HG03064 (cell line): ENCODE results near the gene METTL25B.

Experiments
- ATAC-seq: cut with Tn5 transposase; IDR thresholded peaks from one replicate; pipeline ENCODE4 v1.9.1; 2021; ENCODE audit warnings: low read depth; ENCODE audit not compliant: unreplicated experiment

The METTL25B gene

DNA sequence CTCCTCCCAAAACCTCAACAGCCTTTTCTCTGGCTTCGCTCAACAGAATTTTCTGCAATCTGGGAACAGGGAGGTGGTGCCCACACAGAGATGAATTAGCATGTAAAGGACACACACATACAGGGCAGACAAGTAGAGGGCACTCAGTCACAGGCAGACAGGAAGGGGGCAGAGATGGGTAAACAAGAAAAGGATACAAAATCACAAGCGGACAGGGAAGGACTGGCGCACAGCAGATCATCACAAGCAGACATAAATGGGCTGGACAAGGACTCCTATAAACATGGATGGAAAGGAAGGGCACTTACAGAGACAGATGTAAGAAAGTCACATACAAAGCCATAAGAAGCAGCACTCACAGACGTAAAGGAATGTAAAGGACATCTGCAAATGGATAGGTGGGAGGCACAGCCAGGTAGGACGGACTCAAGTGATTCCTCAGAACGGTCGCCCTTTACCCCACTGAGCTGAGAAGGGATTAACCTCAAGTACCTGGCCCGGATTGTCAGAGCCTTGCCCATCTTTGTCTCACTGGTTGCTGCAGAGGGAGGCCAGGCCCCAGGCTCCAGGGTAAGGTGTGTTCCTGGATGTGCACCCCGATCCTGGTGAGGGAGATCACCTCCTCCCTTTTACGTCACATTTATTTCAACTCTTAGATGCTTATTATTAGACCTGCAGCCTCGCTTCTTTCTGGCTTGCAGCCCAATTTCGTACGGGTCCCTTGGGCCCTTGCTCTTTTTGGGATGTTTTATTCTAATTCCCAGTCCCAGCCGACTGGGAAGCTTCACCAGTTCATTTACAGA, 38.2 kb downstream of the METTL25B start:
- ATAC-seq, result no peak

DNA sequence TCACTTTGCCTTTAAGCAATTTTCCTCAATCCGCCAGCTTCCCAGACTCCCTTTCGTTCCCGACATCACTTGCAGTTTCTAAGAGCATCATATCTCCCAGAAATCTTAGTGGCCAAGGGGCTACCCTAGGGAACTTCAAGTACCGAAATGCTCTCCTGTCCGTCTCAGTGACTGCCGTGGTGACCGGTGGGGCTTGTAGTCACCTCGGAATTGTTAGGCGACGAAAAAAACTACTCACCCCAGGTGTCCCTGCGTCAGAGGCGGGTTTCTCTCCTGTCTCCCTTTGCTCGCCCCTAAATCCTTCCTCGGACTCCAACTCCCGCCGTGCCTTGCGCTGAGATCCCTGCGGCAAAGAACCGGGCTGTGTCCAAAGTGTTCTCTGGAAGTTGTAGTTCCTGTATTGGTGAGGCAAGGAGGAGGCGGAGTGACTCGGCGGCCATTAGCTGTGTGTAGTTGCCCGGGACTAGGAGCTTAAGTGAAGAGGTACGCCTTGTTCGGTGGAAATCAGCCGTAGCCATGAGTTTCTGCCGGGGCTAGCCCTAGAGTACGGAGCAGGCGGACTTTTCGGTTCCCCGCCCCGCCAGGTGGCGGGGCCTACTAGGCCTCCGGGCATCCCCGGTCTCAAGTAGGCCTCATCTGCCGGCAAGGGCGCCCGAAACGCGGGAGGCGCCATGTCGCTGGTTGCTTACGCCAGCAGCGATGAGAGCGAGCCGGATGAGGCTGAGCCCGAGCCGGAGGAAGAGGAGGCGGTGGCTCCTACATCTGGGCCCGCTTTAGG, 39.0 kb downstream of the METTL25B start, which contains the start of gene PRCC:
Gene PRCC (plus strand): TSS at position 435 of the 778 bp plus-strand sequence. CDS start 237 bp downstream, at position 672.
- ATAC-seq, result peak; percentile 88

DNA sequence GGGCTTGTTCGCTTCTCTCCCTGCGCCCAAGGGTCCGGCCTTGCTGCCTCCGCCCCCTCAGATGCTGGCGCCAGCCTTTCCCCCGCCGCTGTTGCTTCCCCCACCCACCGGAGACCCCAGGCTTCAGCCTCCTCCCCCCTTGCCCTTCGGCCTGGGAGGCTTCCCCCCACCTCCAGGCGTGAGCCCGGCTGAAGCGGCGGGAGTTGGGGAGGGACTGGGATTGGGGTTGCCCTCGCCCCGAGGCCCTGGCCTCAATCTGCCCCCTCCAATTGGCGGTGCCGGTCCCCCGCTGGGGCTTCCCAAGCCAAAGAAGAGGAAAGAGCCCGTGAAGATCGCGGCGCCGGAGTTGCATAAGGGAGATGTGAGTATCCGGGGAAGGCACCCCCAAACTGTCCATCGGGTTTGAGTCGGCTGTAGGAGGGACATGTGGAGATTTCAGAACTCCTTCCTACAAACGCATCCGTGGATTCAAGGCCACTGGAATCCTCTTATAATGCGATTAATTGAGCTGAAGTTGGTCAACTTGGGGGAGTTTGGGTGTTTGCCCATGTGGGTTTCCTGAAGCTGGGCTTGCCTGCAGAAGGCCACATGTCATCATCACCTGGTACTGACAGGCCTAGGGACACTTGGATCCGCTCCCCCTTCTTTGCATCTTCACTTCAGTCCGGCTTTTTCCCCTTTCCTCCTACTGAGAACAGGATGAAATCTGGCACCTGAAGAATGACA, 39.8 kb downstream of the METTL25B start:
- ATAC-seq, result no peak

DNA sequence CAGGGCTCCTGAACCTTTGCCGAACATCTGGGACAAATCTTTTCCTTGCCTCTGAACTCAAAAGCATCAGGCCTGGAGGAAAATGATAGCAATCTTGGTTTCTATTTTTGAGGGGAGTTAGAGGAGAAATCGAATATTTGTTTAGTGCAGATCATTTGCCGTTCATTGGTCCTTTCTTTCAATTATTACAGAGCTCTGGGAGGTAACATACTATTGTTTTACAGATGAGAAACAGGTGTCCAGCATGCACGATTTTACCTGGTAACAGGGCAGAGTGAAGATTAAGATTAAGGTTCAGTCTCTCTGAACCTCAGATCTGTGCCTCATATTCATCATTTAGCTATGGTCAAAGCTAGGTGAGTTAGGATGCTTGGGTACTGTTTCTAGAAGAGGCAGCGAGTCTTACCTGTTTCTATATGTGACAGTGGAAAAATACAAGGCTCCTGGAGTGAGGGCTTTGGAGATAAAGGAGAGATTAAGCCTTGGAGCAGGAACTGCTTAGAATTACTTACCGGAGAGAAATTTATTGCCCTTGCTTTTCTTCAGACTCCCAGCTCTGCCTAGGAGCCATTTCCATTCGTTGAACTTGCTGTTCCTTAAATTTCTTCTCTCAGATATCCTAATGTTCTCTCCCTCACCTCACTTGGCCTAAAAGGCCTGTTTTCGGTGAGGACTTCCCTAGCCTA, 40.5 kb downstream of the METTL25B start:
- ATAC-seq, result no peak

DNA sequence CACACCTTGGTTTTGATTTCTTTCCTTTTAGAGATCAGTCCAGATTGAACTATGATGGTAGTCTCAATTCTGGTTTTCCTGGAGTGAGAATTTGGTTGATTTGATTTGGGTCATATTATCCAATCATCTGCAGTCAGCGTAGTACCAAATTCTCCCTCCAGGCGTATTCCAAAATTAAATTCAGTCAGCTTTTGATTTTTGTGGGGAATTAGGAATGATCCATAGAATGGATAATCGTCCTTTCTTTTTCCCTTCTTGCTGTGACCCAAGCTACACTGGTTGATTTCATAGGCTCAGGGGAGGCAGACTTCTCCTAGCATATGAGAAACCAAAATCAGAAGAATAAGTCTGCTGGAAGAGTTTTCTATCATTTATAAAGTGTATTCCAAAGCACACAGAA, 44.0 kb downstream of the METTL25B start:
- ATAC-seq, result no peak

DNA sequence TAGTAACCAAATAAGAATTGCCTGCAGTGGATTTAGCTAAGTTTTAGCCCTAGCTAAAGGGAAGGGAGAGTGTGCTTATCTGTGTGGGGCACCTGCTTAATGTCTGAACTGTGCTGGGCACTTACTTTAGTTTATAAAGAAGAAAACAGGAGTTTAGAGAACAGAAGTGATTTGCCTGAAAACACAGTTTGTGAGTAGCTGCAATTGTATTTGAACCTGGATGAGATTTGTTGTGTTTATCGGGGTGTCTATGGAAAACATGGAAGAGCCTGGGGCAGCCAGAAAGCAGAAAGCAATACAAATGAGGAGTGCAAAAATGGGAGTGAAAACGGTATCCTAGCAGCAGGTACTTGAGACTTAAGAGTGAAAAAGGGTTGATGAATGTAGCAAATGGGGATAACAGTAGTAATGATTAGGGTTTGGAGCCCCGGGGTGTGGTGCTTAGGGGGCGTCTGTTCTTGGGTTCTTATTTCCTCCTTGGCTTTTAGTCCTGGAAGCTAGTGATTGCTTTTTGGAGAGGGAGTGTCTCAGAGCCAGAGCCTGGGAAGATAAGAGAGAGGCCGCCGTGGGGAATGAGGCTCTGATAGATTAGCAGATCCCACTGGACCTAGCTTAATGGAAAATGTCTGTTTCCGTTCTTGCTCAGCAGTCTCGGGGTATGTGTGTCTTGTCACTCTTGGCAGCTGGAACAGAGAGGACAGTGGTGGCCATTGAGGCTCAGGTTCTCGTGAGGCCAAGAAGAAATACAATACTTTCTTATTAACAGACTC, 44.6 kb downstream of the METTL25B start:
- ATAC-seq, result no peak

DNA sequence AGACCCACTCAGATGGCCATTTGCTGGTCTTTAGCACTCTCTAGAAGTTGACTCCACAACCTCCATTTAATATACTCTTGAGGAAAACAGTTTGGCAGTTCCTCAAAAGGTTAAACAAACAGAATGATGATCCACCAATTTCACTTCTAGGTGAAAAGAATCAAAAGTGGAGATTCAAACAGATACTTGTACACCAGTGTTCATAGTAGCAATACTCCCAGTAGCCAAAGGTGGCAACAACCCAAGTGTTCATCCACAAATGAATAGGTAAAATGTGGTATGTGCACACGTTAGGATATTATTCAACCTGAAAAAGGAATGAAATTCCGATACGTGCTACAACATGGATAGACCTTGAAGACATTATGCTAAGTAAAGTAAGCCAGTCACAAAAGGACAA, 45.3 kb downstream of the METTL25B start:
- no peak for ATAC-seq

DNA sequence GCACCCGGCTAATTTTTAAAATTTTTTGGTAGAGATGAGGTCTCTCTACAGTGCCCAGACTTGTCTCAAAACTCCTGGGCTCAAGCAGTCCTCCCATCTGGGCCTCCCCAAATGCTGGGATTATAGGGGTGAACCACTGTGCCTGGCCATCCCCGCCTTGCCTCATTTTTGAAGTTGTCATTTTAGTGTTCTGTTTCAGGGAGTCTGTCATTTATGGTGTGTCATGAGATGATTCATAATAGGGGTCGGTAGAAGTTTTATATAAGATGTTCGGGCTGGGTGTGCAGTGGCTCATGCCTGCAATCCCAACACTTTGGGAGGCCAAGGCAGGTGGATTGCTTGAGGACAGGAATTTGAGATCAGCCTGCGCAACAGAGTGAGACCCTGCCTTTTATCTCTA, 47.5 kb downstream of the METTL25B start:
- ATAC-seq, result no peak

DNA sequence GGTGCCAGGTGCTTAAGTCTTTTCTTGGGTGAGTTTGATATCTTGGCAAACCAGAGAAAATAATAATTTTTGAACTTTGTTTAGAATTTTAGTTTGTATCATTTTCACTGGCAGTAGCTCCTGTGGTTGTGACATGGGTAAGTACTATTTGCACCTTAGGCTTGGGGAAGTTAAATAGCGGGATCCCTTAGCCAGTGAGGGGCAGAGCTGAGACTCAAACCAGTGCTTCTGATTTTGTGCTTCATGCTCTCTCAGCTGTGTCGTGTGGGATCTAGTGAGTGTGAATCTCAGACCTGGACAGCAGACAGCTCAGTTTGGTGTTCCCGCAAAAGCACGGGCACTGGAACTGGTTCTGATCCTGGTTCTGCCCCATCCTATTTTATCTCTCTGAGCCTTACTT, 48.7 kb downstream of the METTL25B start:
- ATAC-seq, result no peak

DNA sequence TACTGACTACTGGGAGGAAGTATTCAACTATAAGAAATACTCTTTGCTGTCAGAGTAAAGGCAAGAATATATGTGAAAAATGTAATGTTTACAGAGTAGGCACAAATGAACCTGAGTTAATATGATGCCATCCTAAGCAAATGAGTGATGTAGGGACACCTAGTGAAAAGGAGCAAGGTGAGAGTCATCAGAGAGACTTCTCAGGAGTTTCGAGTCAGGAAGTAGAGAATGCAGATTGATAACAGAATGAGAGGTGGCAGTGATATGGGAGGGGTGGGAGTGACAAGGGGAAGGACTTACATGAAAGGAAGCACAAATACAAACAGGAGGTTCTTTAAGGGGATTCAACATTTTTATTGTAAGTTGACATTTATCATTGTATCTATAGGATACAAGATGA, 49.3 kb downstream of the METTL25B start:
- no peak for ATAC-seq

DNA sequence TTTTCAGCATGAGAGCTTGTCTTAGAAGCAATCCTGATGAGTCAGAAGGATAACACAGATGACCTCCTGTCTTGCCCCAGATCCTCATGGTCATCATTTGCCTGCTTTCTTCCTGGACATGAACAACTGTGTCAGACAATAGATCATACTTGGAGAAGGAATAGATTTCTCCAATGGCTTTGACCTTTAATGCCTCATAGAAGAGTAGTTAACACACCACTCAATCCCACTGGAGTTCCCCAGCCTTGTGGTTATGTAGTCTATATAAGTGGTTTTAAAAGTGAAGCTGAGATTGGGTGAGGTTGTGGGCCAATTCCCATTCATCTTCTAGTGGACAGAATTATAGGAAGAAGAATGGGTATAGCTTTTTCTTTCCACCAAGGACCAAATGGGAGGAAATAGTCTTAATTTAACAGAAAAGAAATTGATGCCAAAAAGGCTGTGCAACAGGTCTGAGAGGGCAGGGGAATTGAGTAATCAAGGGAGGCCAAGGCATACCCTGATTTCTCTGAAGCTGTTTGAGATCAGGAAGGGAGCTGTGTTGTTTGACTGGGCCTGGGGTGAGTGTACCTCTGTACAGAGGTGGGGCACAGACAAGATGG, 53.4 kb downstream of the METTL25B start:
- ATAC-seq, result no peak

DNA sequence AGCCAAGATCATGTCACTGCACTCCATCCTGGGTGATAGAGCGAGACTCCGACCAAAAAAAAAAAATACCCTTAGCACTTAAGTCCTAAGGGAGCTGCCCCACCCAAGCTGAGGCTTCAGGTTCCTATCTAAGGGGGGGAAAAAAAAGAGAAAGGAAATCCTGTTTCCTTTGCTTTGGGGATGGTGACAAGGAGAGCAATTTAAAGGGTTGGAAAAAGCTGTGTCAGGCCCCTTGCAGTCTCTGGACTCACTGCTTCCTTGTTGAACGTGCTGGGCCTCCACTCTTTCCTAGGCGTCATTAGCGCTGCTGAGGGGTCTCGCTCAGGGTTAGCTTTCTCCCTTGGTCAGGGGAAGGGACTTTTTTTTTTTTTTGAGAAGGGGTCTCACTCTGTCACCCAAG, 57.2 kb downstream of the METTL25B start:
- no peak for ATAC-seq
